HG03571 (cell line): ENCODE measurements around the gene EME1.
"Not testable (repeated sequence)": the region's sequence is repeated elsewhere in the genome, so short reads cannot be mapped to it uniquely, and the experiment has no call there.

Source experiments
- ATAC-seq: cut with Tn5 transposase; IDR thresholded peaks from one replicate; pipeline ENCODE4 v1.9.1; 2021; ENCODE audit not compliant: unreplicated experiment

Gene EME1

GRCh38 chr17:50386510-50386909 lies 13.5 kb downstream of the EME1 start:
- ATAC-seq: no peak

- ATAC-seq: no peak
Observed at GRCh38 chr17:50388728-50389127, 15.7 kb downstream of the EME1 start.

DNA sequence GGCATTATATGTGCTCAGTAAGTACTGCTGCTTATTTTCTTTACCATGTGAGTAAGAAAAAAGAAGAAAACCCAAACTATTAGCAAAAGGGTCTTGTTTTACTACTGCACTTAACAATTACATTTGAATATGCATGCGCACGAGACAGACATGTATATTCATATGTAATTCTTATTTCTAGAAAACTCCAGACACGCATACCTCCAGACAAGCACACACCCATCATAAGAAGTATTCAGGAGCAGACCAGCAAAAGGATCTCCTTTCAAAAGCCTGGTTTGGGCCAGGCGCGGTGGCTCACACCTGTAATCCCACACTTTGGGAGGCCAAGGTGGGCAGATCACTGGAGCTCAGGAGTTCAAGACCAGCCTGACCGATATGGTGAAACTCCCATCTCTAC lies 16.5 kb downstream of the EME1 start:
- no peak for ATAC-seq

DNA sequence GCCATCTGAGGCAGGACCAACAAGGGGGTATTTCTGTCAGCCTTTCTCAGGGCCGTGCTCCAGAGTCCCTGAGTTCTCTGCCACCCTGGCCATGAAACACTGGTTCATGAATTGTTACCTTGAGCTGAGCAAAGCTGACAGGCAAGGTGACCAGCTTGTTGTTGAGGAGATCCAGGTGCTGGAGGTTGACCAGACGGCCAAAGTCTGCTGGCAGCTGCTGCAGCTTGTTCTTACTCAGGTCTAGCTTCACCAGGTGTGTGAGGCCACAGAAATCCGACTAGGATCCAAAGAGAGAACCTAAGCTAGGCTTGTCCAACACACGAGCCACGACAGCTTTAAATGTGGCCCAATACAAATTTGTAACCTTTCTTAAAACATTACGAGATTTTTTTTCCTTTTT lies 19.6 kb downstream of the EME1 start:
- no peak for ATAC-seq

- no peak for ATAC-seq
Observed at GRCh38 chr17:50393700-50394099, 20.7 kb downstream of the EME1 start.

- ATAC-seq: no peak
Observed at GRCh38 chr17:50394711-50395110, 21.7 kb downstream of the EME1 start.

- no peak for ATAC-seq
Observed at GRCh38 chr17:50396261-50397110, 23.5 kb downstream of the EME1 start.

DNA sequence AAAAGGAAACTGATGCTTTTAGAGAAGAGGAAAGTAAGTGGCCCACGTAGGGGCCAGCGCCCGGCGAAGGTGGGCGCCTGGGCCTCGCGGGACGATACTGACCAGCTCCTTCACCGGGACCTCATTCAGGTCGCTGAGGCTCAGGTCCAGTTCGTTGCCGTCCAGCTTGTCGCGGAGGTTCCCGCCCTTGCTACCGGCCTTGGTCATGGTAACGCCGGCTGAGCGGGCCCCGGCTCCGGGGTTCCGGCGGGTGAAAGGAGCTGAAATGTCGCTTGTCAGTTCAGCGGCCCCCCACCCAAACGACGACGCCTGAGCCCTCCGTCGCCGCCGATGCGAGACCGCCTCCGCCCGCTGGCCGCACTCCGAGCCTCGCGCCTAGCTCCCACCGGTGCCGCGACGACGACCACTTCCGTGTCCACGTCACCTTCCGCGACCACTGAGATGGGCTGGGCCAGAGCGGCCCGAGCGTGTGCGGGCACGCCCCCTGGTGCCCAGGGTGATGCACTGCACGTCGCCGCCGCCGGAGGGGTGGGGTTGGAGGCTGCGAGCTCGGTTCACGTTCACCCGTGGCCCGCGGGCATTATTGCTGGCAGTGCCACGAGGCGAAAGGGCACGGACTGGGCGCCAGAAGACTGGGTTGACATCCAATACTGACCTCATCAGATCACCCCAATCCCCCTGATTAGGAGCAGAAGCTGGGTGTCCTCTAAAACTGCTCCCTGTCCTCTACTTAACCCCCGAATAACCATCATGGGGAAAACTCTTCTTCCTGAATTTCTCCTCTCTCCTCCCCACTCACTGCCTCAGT lies 24.3 kb downstream of the EME1 start, which contains the start of gene LRRC59:
Gene LRRC59, minus strand, starts transcription at position 413 of the 808 bp plus-strand sequence. Its CDS starts 206 bp downstream, at position 207.
- ATAC-seq: peak; percentile 92

GRCh38 chr17:50397919-50398285 lies 24.9 kb downstream of the EME1 start:
- no peak for ATAC-seq

DNA sequence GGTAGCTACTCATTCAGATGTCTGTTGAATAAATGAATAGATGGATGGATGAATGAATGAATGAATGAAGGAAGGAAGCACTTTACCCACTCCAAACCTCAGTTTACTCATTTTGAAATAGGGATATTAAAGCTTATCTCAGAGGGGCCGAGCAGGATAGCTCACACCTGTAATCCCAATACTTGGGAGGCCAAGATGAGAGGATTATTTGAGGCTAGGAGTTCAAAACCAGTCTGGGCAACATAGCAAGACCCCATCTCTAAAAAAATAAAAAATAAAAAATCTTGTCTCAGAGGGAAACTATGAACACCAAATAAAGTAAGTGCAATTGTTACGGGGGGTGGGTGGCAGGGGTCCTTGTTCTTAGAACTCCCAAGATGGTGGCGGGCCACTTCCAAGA lies 25.6 kb downstream of the EME1 start:
- not testable (repeated sequence) for ATAC-seq

DNA sequence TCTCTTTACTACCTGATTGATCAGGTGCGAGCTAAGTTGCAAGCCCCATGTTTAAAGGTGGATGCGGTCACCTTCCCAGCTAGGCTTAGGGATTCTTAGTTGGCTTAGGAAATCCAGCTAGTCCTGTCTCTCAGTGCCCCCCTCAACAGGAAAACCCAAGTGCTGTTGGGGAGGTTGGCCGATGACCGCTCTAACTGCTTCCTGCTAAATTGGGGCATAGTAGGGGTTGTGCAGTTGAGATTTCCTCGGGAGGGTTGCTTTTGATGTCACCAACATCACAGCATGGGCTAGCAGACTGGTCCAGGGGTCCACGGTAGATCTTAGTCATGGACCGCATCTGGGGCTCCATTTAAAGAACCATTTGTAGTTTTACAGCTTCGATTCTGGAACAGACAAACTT lies 26.6 kb downstream of the EME1 start:
- not testable (repeated sequence) for ATAC-seq

DNA sequence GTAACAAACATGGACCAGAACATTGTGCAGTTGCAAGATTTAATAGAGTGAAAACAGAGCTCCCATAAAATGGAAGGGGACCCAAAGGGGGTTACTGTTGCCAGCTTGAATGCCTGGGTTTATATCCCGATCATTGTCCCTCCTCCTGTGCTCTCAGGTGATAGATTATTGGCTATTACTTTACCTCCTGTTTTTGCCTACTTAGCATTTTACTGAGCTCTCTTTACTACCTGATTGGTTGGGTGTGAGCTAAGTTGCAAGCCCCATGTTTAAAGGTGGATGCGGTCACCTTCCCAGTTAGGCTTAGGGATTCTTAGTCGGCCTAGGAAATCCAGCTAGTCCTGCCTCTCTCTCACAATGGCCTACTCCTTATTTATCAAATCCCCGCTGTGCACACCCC lies 32.3 kb downstream of the EME1 start:
- not testable (repeated sequence) for ATAC-seq

DNA sequence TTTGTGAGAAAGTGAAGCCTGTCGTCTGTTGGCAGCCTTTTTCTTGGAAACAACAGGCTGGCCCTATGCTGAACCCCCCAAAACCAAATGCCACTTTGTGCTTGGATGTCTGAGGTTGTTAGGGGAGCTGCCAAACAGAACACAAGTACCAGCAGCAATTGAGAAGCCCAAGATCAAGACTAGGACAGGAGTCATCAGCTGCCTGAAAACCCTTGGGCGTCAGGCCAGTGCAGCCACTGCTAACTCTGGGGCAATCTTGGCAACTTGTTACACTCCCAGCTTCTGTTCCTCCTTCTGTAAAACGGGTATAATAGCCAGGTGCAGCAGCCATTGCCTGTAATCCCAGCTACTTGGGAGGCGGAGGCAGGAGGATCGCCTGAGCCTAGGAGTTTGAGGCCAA lies 33.5 kb downstream of the EME1 start:
- ATAC-seq: no peak

DNA sequence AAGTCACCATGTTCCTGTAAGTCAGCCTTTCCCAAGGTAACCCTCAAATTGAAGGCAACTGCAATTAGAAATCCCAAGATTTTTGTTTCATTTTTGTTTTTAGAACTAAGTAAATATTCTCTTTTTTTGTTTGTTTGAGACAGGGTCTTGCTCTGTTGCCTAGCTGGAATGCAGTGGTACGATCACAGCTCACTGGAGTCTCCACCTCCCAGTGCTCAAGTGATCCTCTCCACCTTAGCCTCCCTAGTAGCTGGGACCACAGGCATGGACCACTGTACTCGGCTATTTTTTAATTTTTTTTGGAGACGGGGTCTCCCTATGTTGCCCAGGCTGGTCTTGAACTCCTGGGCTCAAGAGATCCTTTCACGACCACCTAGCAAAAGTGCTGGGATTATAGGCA lies 34.9 kb downstream of the EME1 start:
- ATAC-seq: no peak

GRCh38 chr17:50412188-50412732 lies 39.2 kb downstream of the EME1 start:
- no peak for ATAC-seq

DNA sequence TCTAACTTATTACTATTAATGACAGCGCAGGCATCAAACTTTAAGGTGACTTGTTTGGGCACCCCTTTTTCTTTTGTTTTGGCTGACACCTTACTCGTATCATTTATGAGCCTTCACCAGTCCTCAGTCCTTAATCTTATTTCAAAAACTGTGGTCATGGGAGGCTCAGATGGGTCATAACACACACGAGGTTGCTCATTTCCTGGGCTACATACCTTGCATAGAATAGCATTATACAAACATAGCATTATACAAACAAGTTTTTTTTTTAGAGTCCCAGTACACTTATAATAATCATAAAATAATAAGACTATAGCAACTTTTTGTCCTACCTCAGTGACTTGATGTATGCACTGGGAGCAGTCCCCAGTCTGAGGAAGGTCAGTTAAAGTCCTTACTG lies 41.8 kb downstream of the EME1 start:
- no peak for ATAC-seq

GRCh38 chr17:50419577-50419976 lies 46.5 kb downstream of the EME1 start:
- not testable (repeated sequence) for ATAC-seq

- ATAC-seq: no peak
Observed at GRCh38 chr17:50420419-50421112, 47.5 kb downstream of the EME1 start.

GRCh38 chr17:50421308-50422051 lies 48.5 kb downstream of the EME1 start:
- no peak for ATAC-seq

GRCh38 chr17:50422738-50423137 lies 49.7 kb downstream of the EME1 start:
- ATAC-seq: no peak
